Measurements from ENCODE around the gene ADD2.

The ADD2 gene

GRCh38 chr2:70785137-70785911 is 17.3 kb upstream of the ADD2 start:
- peak; percentile 13 for DNase-seq

DNA sequence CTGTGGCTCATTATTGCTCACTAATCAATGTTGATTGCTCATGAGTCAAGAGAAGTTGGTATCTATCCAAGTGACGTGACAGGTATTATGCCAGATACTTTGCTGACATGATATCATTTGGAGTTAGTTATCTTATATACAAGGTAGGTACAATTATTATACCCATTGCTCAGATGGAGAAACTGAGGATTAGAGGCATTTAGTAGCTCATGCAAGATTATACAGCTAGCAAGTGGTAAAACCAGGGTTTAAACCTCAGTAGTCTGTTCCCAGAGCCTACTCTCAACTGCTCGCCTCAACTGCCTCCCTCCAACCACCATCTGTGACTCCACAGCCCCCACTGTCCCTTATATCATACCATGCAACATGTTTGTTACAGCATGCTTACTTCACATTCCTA is 16.3 kb upstream of the ADD2 start:
- DNase-seq = no peak

DNA sequence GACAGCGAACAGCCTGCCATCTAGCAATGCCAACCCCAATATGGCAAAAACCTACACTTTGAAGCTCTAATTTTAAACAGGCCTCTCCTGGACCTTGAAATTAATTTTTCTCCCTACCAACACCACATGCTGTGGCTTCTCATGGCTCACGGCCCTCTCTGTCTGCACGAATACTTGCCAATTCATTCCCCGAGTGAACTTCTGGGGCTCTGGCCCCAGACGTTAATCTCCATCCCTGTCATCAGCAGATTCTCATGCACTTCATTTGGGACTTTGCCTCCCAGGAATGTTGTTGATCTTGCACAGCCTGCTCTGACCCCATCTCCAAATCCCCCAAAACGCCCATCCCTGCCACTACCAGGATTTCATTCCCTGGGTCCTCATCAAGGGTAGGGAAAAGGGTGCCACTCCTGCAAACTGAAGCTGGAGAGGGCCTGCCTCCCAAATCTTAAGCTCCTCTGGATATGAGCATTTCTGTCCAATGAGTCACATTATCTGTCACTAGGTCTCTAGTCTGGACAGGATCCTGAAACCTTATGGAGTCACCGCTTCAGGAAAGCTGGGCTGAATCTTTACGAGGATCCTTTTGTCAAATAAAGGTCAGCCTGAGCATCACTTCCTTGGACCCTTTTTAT is 12.0 kb upstream of the ADD2 start:
- no peak for DNase-seq

- no peak for DNase-seq
Measured at GRCh38 chr2:70779491-70779890, 11.5 kb upstream of the ADD2 start.

- DNase-seq = no peak
Measured at GRCh38 chr2:70778676-70779075, 10.7 kb upstream of the ADD2 start.

- no peak for DNase-seq
Measured at GRCh38 chr2:70777450-70777849, 9.4 kb upstream of the ADD2 start.

DNA sequence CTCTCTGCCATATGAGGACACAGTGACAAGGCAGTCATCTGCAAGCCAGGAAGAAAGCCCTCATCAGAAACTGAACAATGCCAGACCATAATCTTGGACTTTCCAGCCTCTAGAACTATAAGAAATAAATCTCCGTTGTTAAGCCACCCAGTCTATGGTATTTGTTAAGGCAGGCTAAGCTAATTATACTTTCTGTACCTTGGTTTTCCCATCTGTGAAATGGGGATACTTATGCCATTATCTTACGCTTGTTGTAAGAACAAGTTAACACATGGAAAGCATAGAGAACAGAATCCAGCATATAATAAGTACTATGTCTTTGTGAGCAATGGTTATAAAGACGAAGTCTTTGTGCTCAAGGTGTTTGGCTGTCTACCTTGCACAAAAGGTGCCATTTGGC is 8.3 kb upstream of the ADD2 start:
- no peak for DNase-seq

- no peak for DNase-seq
Measured at GRCh38 chr2:70775141-70775540, 7.1 kb upstream of the ADD2 start.

GRCh38 chr2:70772486-70773155 is 4.6 kb upstream of the ADD2 start:
- DNase-seq = no peak

GRCh38 chr2:70771446-70771845 is 3.4 kb upstream of the ADD2 start:
- no peak for DNase-seq

GRCh38 chr2:70769450-70769849 is 1.4 kb upstream of the ADD2 start:
- DNase-seq = no peak

DNA sequence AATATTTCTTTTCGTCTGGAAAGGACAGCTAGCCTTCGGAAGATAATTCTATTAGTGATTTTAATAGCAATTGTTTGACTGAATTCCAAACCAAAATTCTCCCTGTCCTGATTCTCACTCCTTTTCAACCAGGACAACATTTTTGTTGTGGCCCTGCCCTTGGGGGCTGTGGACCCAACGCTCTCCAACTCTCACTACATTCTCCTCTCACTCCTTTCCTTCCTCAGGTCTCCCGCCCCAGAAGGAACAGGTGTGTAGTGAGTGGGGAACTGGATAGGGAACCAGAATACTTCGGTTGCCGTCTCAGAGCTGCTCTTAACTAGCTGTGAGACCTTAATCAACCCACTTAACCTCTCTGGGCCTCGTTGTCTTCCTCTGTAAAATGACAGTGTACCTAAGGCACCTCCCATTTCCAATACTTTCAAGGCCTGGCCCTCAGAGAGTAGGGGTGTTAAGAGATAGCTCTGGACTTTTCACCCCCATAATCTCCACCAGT is 638 bp upstream of the ADD2 start:
- no peak for DNase-seq

GRCh38 chr2:70767079-70767698 is 811 bp downstream of the ADD2 start:
- DNase-seq = no peak

- no peak for DNase-seq
Measured at GRCh38 chr2:70766357-70767078, 1.5 kb downstream of the ADD2 start.

DNA sequence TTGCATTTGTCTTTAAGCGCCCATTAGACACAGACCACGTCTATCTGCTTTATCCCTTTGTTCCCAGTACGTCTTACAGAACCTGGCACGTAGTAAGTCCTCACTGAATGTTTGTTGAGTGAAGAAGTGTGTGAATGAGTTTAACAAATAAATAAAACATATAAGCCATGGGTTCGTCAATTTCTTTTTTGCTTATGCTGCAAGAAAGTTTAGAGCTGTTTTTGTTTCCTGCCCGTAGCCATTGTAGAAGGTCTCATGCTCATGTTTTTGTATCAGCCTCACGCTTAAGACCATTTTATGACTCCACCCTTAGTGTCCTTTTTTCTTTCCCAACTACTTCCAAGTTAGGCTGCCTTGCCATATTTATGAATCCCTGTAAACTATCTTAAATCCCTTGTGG is 2.5 kb downstream of the ADD2 start:
- no peak for DNase-seq

DNA sequence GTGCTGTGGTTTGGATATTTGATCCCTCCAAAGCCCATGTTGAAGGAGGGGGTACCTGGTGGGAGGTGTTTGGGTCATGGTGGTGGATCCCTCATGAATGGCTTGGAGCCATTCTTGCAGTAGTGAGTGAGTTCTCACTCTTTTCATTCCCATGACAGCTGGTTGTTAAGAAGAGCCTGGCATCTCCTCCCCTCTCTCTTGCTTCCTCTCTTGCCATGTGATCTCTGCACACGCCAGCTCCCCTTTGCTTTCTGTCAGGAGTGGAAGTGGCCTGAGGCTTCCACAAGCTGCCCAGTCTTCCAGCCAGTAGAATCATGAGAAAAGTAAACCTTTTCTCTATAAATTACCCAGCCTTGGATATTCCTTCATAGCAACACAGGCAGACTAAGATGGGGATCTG is 8.6 kb downstream of the ADD2 start:
- DNase-seq = no peak

DNA sequence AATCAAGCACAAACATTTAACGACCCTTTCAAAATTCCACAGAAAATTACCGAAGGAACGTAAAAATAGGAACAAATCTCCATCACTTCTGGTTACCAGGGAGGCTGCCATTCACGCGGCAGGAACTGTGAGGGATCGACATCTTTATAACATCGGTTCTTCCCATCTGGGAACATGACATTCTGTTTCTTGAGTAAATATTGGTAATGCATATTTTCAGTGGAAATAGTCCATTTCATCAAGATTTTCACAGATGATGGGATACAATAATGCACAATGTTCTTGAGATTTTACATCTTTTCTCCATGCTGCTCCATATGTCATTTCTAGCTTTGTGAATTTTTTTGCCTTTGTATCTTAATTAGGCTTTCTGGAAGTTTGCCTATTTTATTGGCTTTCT is 10.0 kb downstream of the ADD2 start:
- DNase-seq = no peak

DNA sequence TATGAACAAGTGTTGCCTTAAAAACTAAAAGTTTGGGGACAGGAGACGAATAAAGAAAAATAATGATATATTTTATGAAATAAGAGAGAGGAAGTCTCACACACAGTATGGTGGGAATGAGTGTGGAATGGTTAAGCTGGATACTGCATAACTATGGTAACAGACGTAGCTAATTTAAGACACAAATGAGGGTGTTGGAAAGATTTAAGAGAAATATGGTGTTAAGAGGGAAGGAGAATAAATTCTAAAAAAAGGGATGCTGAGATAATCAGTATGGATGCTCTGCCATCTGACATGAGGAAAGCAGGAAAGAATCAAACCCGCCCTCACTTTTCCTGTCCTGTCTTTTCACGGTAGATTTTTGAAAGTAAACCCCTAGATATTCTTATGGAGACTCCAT is 10.6 kb downstream of the ADD2 start:
- no peak for DNase-seq

DNA sequence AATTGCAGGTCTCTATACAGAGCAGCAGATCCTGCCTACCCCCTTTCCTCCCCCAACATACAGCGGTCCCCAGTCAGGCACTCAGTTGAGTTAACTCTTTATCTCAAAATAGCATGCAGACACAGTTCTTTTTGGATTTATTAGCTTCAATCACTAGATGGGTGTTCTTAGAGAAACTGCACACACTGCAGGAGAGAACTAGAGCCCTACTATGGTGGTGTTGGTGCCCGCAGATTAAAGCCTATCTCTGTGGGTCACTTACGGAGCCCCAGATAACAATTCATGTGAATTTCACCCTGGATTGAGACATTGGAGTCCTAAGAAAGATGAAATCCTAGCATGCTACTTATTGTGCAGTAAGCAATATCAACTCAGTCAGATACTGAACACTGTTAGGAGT is 11.9 kb downstream of the ADD2 start:
- no peak for DNase-seq

DNA sequence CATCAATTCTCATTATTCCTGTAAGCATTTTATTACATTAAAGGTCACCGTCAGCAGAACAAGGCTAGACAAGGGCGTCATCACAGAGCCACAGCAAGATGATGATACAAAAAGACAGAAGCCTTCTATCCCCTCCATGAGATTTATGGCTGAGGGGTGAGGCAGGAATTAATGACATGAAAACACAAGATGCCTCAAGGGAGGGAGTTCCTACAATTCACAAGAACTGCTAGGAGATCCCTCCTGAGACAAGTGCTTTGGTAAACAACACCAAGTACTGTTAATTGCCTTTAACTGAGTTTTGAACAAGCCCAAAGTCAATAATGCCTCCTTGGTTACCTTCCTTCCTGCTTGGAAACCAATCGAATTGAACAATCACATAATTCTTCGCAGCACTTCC is 14.1 kb downstream of the ADD2 start:
- no peak for DNase-seq

- no peak for DNase-seq
Measured at GRCh38 chr2:70753031-70753430, 15.0 kb downstream of the ADD2 start.

GRCh38 chr2:70752396-70752795 is 15.6 kb downstream of the ADD2 start:
- DNase-seq = no peak

GRCh38 chr2:70751881-70752280 is 16.1 kb downstream of the ADD2 start:
- DNase-seq = no peak
